ENCODE results near the gene OXSR1. TPM values are rescaled to one million over a fixed set of nuclear protein-coding genes. Genes with fewer than 3 reads are reported as not detected.

The OXSR1 gene
- total RNA-seq, 1 experiment from 2014 or later: 35.1 TPM

- POLR2A ChIA-PET: no interaction called here
- ATAC-seq: no peak
- RAD21 ChIA-PET (ENCODE audit: low non-redundant PET in 1 of 2, low total read pairs in 2 of 2, uncharacterized antibody in 2 of 2, unreplicated experiment in 2 of 2): no interaction called here
Observed at GRCh38 chr3:38232701-38233100, 67.4 kb downstream of the OXSR1 start.

More at GRCh38 chr3:38232701-38233100, 67.4 kb downstream of the OXSR1 start:
- no peak for TF ChIP-seq RAD21 (IDR thresholded peaks at IDR 0.05; ENCODE audit: low read depth)
- no peak for TF ChIP-seq JUND (IDR thresholded peaks at IDR 0.05)
- TF ChIP-seq SIN3A (IDR thresholded peaks at IDR 0.05; ENCODE audit: low read depth): no peak
- no peak for TF ChIP-seq TCF7L2 (IDR thresholded peaks at IDR 0.05; ENCODE audit: borderline replicate concordance, extremely low read depth, insufficient read depth, insufficient read length)
- no peak for TF ChIP-seq ZFX (IDR thresholded peaks at IDR 0.05)
- TF ChIP-seq FOSL1 (IDR thresholded peaks at IDR 0.05; ENCODE audit: low read depth): no peak
- no peak for TF ChIP-seq ELF1 (IDR thresholded peaks at IDR 0.05; ENCODE audit: borderline replicate concordance, low read depth)
- TF ChIP-seq POLR2A (IDR thresholded peaks at IDR 0.05; ENCODE audit: borderline replicate concordance, extremely low read depth, insufficient read depth, insufficient read length): no peak
- no peak for TF ChIP-seq CBX3 (IDR thresholded peaks at IDR 0.05; ENCODE audit: low read depth)
- no peak for TF ChIP-seq YY1 (IDR thresholded peaks at IDR 0.05; ENCODE audit: extremely low read depth, insufficient replicate concordance, low read depth, low read length)
- no peak for TF ChIP-seq EGR1 (IDR thresholded peaks at IDR 0.05; ENCODE audit: low read depth)
- no peak for TF ChIP-seq CEBPB (IDR thresholded peaks at IDR 0.05; ENCODE audit: low read depth)
- no peak for TF ChIP-seq REST (IDR thresholded peaks at IDR 0.05; ENCODE audit: low read depth)
- no peak for TF ChIP-seq ATF3 (IDR thresholded peaks at IDR 0.05)
- TF ChIP-seq MAX (IDR thresholded peaks at IDR 0.05): no peak
- no peak for TF ChIP-seq SP1 (IDR thresholded peaks at IDR 0.05; ENCODE audit: low read depth)
- no peak for TF ChIP-seq POLR2AphosphoS5 (IDR thresholded peaks at IDR 0.05; ENCODE audit: low read depth, low read length)
- H3K9me3 ChIP-seq (ENCODE audit: control insufficient read depth in 1 of 2, insufficient read depth in 1 of 2, low read depth in 1 of 2, low read length in 2 of 2): no peaks in the 10 kb centered on the region
- no peaks in the 10 kb centered on the region for H3K9me2 ChIP-seq (ENCODE audit: insufficient read depth)
- H3K79me2 ChIP-seq (ENCODE audit: insufficient read depth, low read length): no peaks in the 10 kb centered on the region; the same call in 1 of the 2 replicates
- BruUV-seq (replicated peaks): no TSS peak
- DNase-seq (ENCODE audit: low read depth, low spot score): no peak
- no peak overlapping the region for H3K4me2 ChIP-seq (ENCODE audit: low read length)
- H3K4me1 ChIP-seq (ENCODE audit: control insufficient read depth in 1 of 2, insufficient read depth in 2 of 2, low read length in 2 of 2): peaks cover 0 to 2% of the 10 kb centered on the region in 2 experiments; a peak in 1 of 4 replicates
- CTCF ChIA-PET: no interaction called here
- H3K36me3 ChIP-seq (ENCODE audit: control insufficient read depth in 1 of 2, insufficient read depth in 2 of 2, low read length in 2 of 2): peaks cover 4 to 5% of the 10 kb centered on the region in 2 experiments; a peak in 2 of 4 replicates
- H3K4me3 ChIP-seq (replicated peaks in 1 of 2; ENCODE audit: low read depth in 1 of 2, low read length in 2 of 2): no peak overlapping the region
- H3K27me3 ChIP-seq (ENCODE audit: insufficient read depth, low read length): no peaks in the 10 kb centered on the region
- intact Hi-C loops (cut with micrococcal nuclease): no loop called here
- H3K27ac ChIP-seq (ENCODE audit: low read depth, low read length): no peak overlapping the region
- no peaks in the 10 kb centered on the region for H4K20me1 ChIP-seq (ENCODE audit: insufficient read depth)
- no peak overlapping the region for H2AFZ ChIP-seq (ENCODE audit: low read depth, low read length, poor library complexity, severe bottlenecking)
- no peak overlapping the region for H3K9ac ChIP-seq (ENCODE audit: low read length)

All from HCT116 (cell line).